ENCODE results near the gene SOX6. TPM values are rescaled to one million over a fixed set of nuclear protein-coding genes. Genes with fewer than 3 reads are reported as not detected.

The SOX6 gene
- total RNA-seq, 2 experiments from 2014 or later, result 0.13 TPM; not detected in 1

- DNase-seq (ENCODE audit: low spot score), result no peak
- no peaks in the 10 kb centered on the region for H3K9me2 ChIP-seq (ENCODE audit: insufficient read depth, low read length)
- H3K36me3 ChIP-seq (ENCODE audit: insufficient read depth, low read length), result no peaks in the 10 kb centered on the region
- H3K9me3 ChIP-seq (ENCODE audit: low read length), result no peaks in the 10 kb centered on the region
- no peak overlapping the region for H3K27ac ChIP-seq (ENCODE audit: low read depth, low read length, poor library complexity, severe bottlenecking)
- TF ChIP-seq EZH2phosphoT487 (IDR thresholded peaks at IDR 0.05; ENCODE audit: borderline replicate concordance, low read depth, low read length) (no peak), CTCF (conservative IDR thresholded peaks at IDR 0.05; ENCODE audit: low read length) (no peak)
- H4K20me1 ChIP-seq (ENCODE audit: insufficient read depth, low read length), result no peaks in the 10 kb centered on the region; the same call in 1 of the 2 replicates
- CTCF ChIA-PET (ENCODE audit: unreplicated experiment), result no interaction called here
- H3K79me2 ChIP-seq (ENCODE audit: insufficient read depth, low read depth, low read length), result no peaks in the 10 kb centered on the region
- H3K4me1 ChIP-seq (ENCODE audit: insufficient read depth, low read length, poor library complexity, severe bottlenecking), result no peaks in the 10 kb centered on the region
- BruUV-seq (replicated peaks), result no TSS peak
- H3K4me2 ChIP-seq (ENCODE audit: low read length), result no peak overlapping the region
- POLR2A ChIA-PET, result interaction anchor here (0.6 to 1.3 kb wide), 2 partner anchors 23 to 382 kb away, joined by 3 read pairs; no protein-coding TSS in a partner anchor
- H3K4me3 ChIP-seq (ENCODE audit: low read depth, low read length, poor library complexity, severe bottlenecking), result no peak overlapping the region
- intact Hi-C loops (cut with micrococcal nuclease; ENCODE audit: unreplicated experiment), result no loop called here
- H2AFZ ChIP-seq (ENCODE audit: low read length), result no peak overlapping the region
Observed at GRCh38 chr11:16088774-16089173, 267.6 kb downstream of the SOX6 start.

- TF ChIP-seq CTCF (conservative IDR thresholded peaks at IDR 0.05; ENCODE audit: low read length) (no peak), EZH2phosphoT487 (IDR thresholded peaks at IDR 0.05; ENCODE audit: borderline replicate concordance, low read depth, low read length) (no peak)
- Histone ChIP-seq H3K9me2 (ENCODE audit: insufficient read depth, low read length) (no peaks in the 10 kb centered on the region), H3K4me3 (ENCODE audit: low read depth, low read length, poor library complexity, severe bottlenecking) (no peak overlapping the region), H3K36me3 (ENCODE audit: insufficient read depth, low read length) (no peaks in the 10 kb centered on the region), H3K4me2 (ENCODE audit: low read length) (no peak overlapping the region), H2AFZ (ENCODE audit: low read length) (no peak overlapping the region), H3K4me1 (ENCODE audit: insufficient read depth, low read length, poor library complexity, severe bottlenecking) (no peaks in the 10 kb centered on the region), H3K9me3 (ENCODE audit: low read length) (no peaks in the 10 kb centered on the region), H4K20me1 (ENCODE audit: insufficient read depth, low read length) (no peaks in the 10 kb centered on the region; the same call in 1 of the 2 replicates), H3K27ac (ENCODE audit: low read depth, low read length, poor library complexity, severe bottlenecking) (no peak overlapping the region), H3K79me2 (ENCODE audit: insufficient read depth, low read depth, low read length) (no peaks in the 10 kb centered on the region)
- DNase-seq (ENCODE audit: low spot score), result no peak
- intact Hi-C loops (cut with micrococcal nuclease; ENCODE audit: unreplicated experiment), result no loop called here
- BruUV-seq (replicated peaks), result no TSS peak
- ChIA-PET POLR2A (no interaction called here), CTCF (ENCODE audit: unreplicated experiment) (no interaction called here)
Observed at GRCh38 chr11:16087886-16088285, 268.5 kb downstream of the SOX6 start.

DNA sequence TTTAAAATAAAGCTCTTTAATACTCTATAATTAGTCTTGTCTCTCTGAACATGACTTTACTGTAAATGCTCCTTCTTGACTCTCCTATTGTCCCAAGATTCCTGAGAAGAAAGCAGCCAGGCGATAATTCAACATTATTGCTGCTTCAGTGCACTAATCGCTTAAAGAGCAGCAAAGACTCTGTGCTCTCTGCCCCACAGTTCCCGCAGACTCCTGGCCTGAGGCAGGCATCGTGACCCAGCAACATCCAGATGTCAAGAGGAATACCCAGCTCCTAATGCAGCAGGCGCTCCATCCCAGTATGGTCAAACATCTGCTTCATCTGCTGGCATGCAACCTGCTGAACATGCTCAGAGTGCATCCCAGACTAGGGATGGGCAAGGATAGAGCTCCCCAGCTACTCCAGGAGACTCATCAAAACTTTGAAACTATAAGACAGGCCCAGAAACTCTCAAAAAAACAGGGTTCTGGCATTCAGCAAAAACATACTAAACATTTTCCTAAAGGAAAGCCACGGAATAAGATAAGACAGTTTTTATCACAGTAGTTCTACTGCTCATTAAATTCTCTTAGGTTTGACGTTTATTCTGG, 270.0 kb downstream of the SOX6 start:
- H3K79me2 ChIP-seq (ENCODE audit: insufficient read depth, low read depth, low read length), result no peaks in the 10 kb centered on the region
- no peaks in the 10 kb centered on the region for H3K9me3 ChIP-seq (ENCODE audit: low read length)
- no peaks in the 10 kb centered on the region for H4K20me1 ChIP-seq (ENCODE audit: insufficient read depth, low read length)
- no peak overlapping the region for H3K4me2 ChIP-seq (ENCODE audit: low read length)
- ChIA-PET CTCF (ENCODE audit: unreplicated experiment) (no interaction called here), POLR2A (interaction anchor here (0.5 to 1.2 kb wide), 2 partner anchors 15 to 226 kb away, joined by 4 to 6 read pairs; no protein-coding TSS in a partner anchor)
- no peak for DNase-seq (ENCODE audit: low spot score)
- H3K27ac ChIP-seq (ENCODE audit: low read depth, low read length, poor library complexity, severe bottlenecking), result no peak overlapping the region
- TF ChIP-seq CTCF (conservative IDR thresholded peaks at IDR 0.05; ENCODE audit: low read length) (no peak), EZH2phosphoT487 (IDR thresholded peaks at IDR 0.05; ENCODE audit: borderline replicate concordance, low read depth, low read length) (no peak)
- no peaks in the 10 kb centered on the region for H3K4me1 ChIP-seq (ENCODE audit: insufficient read depth, low read length, poor library complexity, severe bottlenecking)
- no peak overlapping the region for H2AFZ ChIP-seq (ENCODE audit: low read length)
- no peaks in the 10 kb centered on the region for H3K36me3 ChIP-seq (ENCODE audit: insufficient read depth, low read length)
- H3K4me3 ChIP-seq (ENCODE audit: low read depth, low read length, poor library complexity, severe bottlenecking), result no peak overlapping the region
- H3K9me2 ChIP-seq (ENCODE audit: insufficient read depth, low read length), result no peaks in the 10 kb centered on the region
- intact Hi-C loops (cut with micrococcal nuclease; ENCODE audit: unreplicated experiment), result no loop called here
- BruUV-seq (replicated peaks), result no TSS peak

All from OCI-LY7 (cell line).